NCI-H460 (cell line): ENCODE results near the gene ANKRD13D. TPM values are rescaled to one million over a fixed set of nuclear protein-coding genes. Genes with fewer than 3 reads are reported as not detected.
A peak's percentile ranks its signal among the peaks of the same experiment; 100 is the strongest.

Experiments
- DNase-seq: peaks from one replicate; pipeline ENCODE4 v3.0.0-alpha.2; 2016; ENCODE audit warnings: low read depth; ENCODE audit errors: extremely low read depth
- total RNA-seq: library from RNA; depleted of rRNA; stranded (reverse); fragments of >200 nt; shearing (Covaris generic); gene quantifications from 2 replicates; pipeline ENCODE4 v1.2.3, GENCODE V29; 2014

The ANKRD13D gene
- total RNA-seq, 1 experiment from 2014 or later, result 21.2 TPM

DNA sequence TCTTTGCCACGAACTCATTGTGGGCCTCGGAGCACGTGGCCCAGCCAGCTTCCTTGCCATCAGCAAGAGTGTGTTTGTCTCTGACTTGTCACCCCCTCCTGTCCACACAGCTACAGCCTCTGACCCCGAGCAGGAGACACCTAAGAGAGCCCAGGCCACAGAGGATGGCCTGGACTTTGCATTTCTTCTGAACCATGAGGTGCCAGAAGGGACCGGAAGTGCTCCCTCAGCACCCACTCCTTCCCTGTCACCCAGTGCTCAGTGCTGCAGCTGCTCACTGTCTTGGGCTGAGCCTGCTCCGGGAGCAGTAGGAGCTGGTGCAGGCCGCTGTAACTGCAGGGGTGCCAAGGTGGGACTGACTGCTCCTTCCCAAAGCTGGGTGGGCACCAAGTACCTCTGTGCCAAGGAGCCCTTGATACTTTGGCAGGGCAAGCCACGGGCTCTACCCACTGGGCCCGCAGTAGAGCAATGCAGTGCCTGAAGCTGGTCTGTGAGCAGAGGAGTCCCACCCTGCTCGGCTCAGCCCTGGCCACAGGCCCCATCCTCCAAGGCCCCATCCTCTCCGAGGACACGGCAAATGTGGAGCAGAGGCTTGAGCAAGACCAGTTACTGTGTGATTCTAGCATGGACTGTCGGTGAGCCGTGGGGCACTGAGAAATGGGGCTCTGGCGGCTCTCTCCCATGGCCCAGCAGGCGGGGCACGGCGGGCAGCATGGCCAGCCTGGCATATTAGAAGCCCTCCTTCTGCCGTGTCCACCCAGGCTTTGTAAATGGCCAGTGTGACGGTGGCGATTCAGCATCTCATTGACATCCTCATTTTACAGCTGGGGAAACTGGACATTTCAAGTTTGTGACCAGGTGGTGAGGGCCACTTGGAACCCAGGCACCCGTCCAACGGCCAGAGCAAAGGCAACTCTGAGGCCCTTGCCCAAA lies 16.5 kb upstream of the ANKRD13D start:
- no peak for DNase-seq

- no peak for DNase-seq
These were observed 15.7 kb upstream of the ANKRD13D start for GRCh38 chr11:67273260-67273990.

DNA sequence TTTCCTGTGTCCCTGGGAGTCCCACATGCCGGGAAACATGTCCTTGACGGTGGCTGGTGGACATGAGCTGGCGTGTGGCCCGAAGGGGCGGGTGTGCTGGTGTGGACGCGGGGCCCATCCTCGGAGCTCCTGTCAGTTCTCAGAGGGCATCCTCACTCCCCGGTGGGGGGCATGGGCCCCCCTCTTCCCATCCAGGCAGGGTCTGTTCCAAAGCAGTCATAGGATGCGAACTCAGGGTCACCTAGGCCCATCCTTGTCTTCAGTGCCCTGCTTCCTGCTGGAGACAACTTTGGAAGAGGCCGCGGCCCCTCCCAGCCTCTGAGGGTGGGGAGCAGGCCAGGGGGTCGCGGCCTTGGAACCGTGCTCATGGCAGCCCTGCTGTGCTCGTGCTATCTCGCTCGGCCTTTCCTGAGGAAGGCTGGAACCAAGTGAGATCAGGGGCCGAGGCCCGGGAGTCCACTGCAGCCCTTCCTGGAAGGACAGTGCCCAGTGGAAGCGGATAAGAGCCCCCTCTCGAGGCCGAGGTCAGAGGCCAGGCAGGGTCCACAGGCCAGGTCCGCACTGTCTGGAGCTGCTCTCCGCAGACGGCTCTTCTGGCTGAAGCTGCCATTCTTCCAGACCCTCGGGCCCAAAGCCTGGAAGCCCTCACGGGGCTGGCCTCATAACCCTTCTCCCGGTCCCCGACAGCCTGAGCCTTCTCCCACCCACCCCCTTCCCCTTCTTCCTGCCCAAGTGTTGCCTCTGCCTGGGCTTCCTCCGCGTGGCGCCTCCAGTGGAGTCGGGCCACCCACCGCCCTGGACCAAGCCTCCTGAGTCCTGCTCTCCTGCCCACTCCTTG lies 14.1 kb upstream of the ANKRD13D start:
- no peak for DNase-seq

DNA sequence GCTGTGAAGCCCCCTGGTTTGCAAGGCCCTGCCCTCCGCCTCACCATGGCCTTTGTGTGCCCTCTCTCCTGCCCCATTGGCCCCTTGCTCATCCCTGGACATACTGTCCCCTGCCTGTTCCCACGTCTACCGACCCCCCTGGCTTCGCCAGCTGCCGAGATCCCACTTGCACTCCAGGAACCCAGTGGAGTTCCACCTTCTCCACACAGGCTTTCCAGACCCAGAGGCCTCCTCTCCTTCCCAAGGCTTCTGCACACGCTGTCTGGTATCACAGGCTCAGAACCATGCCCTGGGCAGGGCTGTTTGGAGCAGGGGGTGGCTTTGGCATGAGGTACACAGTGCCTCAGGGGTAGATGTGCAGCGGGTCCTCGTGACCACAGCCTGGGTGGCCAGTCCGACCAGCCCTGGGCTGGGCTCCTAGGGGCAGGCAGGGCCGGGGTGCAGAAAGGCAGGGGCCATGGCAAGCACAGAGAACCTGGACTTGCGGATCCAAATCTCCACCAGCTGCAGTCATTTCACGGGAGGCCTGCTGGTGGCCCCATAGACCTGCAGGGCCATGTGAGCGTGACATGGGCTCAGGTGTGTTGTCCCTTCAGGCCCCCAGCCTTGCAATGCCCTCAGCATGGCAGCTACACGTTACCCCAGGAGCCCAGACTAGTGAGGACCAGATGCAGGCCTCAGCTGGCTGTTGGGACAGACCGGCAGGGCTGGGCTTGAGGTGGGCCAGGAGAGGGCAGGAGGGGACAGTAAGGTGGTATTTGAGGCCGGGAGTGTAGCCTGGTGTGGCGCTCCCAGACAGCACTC lies 13.3 kb upstream of the ANKRD13D start:
- DNase-seq, result no peak

GRCh38 chr11:67276781-67277230 lies 12.3 kb upstream of the ANKRD13D start:
- DNase-seq, result no peak

- peak; percentile 40 for DNase-seq
These were observed 11.7 kb upstream of the ANKRD13D start for GRCh38 chr11:67277231-67277961.

DNA sequence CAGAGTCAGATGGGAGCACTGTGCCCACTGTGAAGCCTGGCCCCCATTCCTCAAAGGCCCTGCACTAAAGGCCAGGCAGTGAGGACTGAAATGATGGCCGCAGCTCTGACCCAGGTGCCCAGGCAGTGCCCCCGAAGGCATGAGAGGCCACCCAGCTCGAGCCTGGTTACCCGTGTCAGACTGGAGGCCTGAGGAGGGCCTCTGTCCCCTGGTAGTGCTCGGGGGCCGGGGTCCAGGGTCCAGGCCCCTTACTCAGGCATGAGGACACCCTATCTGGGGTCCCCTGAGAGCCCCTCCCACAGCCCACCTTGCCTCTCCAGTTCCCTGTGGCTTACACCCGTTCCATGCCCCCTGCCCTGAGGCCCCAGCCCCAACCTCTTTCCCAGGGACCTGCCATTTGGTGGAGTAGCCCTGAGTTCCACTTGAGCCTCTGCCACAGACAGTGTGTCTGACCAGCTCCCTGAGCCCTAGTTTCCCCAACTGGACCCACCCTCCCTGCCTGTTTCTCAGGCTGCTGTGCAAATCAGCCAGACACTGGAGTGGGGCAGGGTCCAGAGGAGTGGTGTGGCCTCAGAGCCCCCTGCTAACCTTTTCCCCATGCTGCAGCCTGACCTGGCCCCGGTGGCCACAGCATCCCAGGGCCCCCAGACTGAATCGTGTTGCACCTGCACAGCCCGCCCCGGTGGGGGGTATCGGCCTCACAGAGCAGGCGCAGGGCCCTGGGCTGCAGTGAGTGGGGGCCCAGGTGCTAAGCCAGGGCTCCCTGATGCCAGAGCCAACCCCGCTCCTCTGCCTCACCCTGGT lies 10.8 kb upstream of the ANKRD13D start:
- no peak for DNase-seq

DNA sequence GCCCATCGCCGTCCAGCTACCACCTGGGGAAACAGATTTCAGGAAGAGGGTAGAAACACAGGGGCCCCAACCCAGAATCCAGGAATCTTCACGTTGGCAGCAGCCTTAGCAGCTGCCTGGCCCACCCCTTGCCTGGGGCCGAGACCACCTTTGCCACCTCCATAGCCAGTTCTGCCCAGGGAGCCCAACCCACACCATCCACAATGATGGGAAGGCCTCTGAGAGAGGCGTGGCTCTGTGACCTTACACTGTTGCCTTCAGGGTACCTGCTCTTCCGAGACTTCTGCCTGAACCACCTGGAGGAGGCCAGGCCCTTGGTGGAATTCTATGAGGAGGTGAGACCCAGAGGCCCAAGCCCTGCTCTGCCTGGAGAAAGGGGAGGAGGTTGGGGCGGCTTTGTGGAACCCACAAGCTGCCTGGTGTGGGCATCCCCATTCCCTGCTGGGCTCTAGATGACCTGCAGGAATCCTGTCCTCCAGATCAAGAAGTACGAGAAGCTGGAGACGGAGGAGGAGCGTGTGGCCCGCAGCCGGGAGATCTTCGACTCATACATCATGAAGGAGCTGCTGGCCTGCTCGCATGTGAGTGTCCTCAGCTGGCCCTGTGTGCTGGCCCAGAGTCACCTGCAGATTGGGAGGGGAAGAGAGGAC lies 10.0 kb upstream of the ANKRD13D start:
- DNase-seq, result no peak

- no peak for DNase-seq
These were observed 9.3 kb upstream of the ANKRD13D start for GRCh38 chr11:67279589-67280340.

DNA sequence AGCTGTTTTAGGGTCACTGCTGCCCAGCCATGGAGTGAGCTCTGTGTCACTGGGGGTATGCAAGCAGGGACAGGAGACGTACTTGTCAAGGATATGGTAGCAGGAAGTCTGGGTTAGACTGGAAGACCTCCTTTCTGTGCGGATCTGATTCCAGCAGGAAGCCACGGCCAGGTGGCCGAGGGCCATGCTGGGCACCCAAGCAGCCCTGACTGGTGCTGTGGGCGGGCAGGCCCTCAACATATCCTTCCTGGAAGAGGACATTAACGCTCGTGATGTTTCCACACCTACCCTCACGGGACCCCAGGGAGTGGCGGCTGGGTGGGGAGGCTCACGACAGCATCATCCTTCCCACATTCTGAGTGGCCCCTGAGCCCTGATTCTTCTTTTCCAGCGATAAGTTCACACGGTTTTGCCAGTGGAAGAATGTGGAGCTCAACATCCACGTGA lies 8.7 kb upstream of the ANKRD13D start:
- no peak for DNase-seq

DNA sequence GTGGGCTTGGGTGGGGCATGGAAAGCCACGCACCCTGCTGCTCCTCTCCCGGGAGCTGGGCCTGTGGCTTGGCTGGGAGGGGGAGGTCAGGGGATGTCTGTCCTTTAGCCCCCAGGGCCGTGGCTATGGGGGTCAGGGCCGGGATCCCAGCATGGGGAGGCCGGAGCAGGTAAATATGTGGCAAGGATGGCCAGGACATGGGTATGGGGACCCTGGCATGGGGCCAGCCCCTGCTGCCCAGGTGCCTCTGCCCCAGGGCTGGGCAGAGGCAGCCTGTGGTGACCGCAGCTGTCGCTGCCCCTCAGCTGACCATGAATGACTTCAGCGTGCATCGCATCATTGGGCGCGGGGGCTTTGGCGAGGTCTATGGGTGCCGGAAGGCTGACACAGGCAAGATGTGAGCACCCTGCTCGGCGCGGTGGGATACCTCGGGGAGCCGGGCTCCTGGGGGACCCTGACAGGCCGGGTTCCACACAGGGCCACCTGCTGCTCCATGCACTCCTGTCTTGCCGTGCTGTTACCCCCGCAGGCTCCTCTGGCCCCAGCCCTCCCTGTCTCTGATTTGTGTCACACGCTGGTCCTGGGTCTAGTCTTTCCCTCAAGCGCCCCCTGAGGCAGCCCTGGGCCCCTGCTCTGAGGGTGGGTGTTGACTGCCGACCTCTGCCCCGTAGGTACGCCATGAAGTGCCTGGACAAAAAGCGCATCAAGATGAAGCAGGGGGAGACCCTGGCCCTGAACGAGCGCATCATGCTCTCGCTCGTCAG lies 8.1 kb upstream of the ANKRD13D start:
- no peak for DNase-seq

DNA sequence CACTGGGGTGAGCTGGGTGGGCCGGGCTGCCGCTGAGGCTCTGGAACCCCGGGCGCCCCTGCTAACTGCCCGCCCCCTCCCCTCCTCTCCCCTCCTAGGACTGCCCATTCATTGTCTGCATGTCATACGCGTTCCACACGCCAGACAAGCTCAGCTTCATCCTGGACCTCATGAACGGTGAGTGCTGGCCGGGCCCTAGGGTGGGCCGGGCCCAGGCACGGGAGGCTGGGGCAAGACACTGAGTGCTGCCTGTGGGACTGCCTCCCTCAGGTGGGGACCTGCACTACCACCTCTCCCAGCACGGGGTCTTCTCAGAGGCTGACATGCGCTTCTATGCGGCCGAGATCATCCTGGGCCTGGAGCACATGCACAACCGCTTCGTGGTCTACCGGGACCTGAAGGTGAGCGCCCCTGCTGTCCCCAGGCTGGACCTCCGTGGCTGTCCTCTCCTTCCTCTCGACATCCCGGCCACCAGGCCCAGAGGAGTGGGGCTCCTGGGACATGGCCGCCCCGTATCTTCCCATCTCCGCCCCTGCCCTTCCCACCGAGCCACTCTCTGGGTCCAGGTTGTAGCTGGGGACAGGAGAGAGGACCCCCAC lies 7.5 kb upstream of the ANKRD13D start:
- DNase-seq, result no peak

GRCh38 chr11:67282155-67282875 lies 6.8 kb upstream of the ANKRD13D start:
- DNase-seq, result no peak

GRCh38 chr11:67282876-67283371 lies 6.2 kb upstream of the ANKRD13D start:
- no peak for DNase-seq

DNA sequence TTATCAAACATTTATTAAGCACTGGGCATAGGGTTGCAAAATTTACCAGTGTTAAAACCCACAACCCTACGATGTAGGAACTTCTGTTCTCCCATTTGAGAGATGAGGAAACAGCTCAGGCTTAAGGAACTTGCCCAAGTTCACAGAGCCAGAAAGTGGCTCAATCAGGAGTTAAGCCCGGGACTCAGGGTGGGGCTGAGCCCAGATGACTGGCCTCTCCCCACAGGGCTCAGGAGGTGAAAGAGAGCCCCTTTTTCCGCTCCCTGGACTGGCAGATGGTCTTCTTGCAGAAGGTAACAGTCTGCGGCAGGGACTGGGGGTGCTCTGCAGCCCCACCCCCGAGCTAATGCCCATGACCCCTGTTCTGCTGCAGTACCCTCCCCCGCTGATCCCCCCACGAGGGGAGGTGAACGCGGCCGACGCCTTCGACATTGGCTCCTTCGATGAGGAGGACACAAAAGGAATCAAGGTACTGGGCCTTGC lies 5.6 kb upstream of the ANKRD13D start:
- no peak for DNase-seq
